GM12892 (cell line): ENCODE measurements around the gene KIF2C.

ENCODE experiments used
- DNase-seq: peaks from one replicate; pipeline ENCODE4 v3.0.0; 2011; ENCODE audit not compliant: insufficient read length
- FAIRE-seq: peaks from 2 replicates; lab custom pipeline; 2011; peaks lifted over from hg19 to GRCh38; lab: Jason Lieb, UNC
- POLR2A ChIP-seq: IDR thresholded peaks from 2 replicates; pipeline ENCODE4 v1.6.1; 2011; ENCODE audit warnings: low read depth, low read length, control low read depth
- POLR2AphosphoS5 ChIP-seq: IDR thresholded peaks from 2 replicates; pipeline ENCODE4 v1.6.1; 2011; ENCODE audit warnings: low read depth, low read length, control low read depth
- TAF1 ChIP-seq: IDR thresholded peaks from 2 replicates; pipeline ENCODE4 v1.6.1; 2011; ENCODE audit warnings: low read depth, mild to moderate bottlenecking, control low read depth, low read length, borderline replicate concordance

KIF2C gene

DNA sequence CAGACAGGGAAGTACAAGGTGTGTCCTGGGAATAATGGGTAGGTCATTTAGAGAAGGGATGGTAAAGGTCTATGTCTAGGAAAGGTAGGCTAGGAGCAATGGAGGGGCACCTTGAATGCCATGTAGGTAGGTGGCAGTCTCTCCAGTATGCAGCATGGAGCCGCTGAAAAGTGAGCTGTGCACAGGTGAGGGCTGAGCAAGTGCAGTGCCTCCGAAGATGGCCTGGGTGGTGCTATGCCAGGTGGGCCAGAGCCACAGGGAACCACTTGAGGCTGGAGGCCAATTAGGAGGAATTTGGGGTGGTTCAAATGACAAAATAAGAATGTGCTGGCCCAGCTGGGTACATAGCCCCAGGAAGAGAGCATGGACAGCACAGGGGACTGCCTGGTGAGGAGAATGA is 33.7 kb upstream of the KIF2C start:
- no peak for FAIRE-seq
- no peak for DNase-seq
- TF ChIP-seq POLR2A = no peak
- no peak for TF ChIP-seq POLR2AphosphoS5
- no peak for TF ChIP-seq TAF1

DNA sequence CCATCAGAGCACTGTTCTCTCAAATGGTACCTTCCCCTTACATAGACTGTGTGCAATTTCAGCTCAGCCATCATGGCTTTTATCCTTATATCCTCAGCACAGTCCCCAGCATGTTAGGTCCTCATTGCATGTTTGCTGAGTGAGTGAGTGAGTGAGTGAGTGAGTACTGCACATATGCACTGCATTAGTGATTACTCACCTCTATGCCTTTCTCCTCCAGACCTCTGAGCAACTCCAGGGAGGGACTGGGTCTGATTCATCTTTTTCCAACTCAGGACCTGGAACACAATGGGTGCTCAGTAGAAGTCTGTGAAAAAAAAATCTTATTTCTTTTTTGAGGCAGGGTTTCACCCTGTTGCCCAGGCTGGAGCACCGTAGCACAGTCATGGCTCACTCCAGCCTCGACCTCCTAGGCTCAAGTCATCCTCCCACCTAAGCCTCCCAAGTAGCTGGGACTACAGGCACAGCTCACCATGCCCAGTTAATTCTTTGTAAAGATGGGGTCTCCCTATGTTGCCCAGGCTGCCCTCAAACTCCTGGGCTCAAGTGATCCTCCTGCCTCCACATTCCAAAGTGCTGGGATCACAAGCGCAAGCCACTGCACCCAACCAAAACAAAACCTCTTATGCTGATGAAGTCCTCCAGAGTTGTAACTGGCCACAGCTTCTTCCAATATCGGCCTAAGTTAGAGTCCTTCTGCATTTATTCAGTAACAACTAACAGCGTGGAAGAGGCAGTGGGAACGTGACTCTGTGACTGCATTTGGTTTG is 32.3 kb upstream of the KIF2C start:
- DNase-seq = no peak
- peak; percentile 14 for FAIRE-seq
- no peak for TF ChIP-seq POLR2A
- no peak for TF ChIP-seq POLR2AphosphoS5
- no peak for TF ChIP-seq TAF1

DNA sequence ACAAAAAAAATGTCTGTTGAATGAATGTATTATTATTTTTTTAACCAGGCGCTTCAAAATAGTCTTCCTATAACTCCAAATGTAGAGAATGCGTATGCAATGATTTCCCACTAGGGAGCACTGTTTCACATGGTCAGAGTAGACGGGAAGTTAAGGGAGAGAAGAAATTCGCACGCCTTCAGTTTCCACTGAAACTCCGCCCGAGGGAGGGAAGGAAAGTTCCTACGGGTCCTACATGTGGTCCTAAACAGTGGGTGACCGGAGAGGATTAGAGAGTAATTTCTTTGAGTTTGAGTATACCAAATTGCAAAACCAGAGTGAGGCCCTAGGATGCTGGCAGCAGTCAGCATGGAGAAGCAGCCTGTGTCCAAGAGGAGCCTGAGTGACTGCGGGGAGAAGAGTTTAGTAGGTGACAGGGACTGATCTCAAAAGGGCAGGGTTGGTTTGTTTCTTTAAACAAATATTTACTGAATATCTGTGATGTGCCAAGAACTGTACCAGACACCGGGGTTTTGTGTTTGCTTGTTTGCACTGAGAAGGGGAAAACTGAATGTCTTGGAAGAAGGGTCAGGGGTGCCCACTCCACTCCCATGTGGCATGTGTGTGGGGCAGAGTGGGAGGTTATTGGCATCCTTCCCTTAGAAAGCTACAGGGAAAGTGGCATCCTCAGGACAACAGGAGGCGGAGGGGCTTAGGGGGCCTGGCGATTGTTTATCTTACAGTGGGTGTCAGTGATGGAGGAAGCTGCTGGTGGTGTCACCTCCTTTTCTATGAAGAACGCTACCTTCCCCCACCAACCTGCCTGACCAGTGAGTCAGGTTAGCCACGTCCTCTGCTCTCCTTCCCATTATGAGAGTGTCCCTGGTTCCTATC is 31.4 kb upstream of the KIF2C start:
- no peak for TF ChIP-seq POLR2A
- peak; percentile 92 for FAIRE-seq
- no peak for DNase-seq

DNA sequence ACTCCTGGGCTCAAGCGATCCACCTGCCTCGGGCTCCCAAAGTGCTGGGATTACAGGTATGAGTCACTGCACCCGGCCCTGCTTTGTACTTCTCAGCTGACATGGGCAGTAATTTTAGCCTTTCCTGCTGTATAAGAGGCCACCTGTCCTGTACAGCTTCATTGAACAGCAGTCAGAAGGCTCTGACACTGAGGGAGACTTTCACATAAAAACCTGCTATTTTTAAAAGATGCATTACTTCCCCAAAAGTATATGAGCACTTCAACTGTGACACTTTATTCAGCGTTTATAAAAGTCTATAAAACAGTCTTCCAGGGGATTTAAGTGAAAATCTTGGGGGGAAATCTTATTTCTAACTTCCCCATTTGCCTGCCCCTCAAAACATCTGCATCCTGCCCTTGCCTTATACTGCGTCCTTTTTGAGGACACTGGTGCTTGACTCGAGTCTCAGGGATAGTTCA is 26.3 kb upstream of the KIF2C start:
- TF ChIP-seq POLR2AphosphoS5 = no peak
- no peak for TF ChIP-seq POLR2A
- DNase-seq = no peak
- peak; percentile 91 for FAIRE-seq

DNA sequence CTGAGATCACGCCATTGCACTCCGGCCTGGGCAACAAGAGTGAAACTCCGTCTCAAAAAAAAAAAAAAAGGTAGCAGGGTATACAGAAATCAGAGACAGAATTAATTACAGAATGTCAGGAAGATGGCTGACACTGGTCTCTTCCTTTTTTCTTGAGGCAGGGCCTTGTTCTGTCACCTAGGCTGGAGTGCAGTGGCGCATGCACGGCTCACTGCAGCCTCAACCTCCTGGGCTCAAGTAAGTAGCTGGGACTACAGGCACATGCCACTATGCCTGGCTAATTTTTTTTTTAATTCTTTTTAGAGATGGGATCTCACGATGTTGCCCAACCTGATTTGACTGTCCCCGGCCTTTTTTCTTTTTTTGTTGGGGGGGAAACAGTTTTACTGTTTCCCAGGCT is 25.1 kb upstream of the KIF2C start:
- TF ChIP-seq POLR2A (no peak), TAF1 (no peak), POLR2AphosphoS5 (no peak)
- DNase-seq (no peak), FAIRE-seq (no peak)

DNA sequence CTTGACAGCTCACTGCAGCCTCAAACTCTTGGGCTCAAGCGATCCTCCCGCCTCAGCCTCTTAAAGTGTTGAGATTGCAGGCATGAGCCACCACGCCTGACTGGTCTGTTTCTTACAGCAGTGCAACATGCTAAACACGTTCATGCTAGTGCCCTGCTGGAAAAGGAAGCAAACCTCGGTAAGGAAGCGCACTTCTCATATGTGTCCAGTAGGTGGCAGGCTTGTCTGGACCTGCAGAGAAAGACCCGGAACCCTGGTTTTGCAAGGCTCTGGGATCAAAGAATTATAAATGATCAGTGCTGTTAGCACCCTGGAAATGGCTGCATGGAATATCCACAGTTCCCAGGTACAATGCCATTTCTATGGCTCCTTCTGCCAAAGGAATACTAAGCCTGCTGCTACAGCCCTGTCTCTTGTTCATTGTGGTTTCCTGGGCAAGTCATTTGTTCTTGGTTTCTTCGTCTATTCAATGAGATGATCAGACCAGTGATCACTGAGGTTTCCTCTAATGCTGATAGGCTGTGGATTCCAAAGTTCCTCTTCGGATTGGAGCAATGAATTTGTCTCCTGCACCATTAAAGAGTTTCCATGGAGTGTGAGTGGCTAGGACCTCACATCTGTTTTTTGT is 24.6 kb upstream of the KIF2C start:
- TF ChIP-seq POLR2A (no peak), TAF1 (no peak), POLR2AphosphoS5 (no peak)
- FAIRE-seq (peak; percentile 98), DNase-seq (peak; percentile 65)

DNA sequence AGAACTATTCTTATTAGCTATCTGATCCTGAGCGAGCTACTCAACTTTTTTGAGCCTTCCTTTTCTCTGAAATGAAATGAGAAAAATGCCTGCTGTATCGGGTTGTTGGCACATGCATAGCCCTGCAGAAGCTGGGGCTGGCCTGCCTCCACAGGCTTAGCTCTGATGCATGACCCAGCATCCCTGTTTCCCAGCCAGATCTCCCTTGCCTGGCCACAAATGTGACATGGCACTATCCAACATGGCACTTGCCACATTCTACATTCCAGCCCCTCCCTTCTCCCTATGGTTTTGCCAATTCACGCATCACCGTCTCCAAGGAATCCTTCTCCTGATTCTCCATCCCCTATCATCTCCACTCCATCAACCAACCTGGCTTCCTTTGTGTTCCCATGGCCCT is 22.5 kb upstream of the KIF2C start:
- TF ChIP-seq TAF1 = no peak
- no peak for TF ChIP-seq POLR2A
- TF ChIP-seq POLR2AphosphoS5 = no peak
- FAIRE-seq (no peak), DNase-seq (no peak)

DNA sequence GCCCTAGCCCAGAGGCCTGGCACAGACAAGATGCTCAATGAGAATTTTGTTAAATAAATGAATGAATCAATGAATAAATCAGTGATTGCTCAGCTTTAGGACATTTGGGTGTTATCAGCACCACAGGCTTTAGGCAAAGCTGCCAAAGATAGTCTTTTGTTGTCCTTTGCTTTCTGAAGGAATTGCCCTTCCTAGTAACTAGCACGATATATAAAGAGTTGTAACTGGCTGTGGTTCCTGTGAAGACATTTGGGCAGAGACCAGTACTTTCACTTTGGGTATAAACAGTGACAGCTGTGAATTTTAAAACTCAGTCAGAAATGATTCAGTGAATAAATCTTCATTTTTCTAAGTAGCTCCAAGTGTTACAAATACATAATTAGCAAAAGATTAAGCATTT is 22.0 kb upstream of the KIF2C start:
- FAIRE-seq (peak; percentile 69), DNase-seq (no peak)
- no peak for TF ChIP-seq POLR2A
- TF ChIP-seq TAF1 = no peak
- no peak for TF ChIP-seq POLR2AphosphoS5

DNA sequence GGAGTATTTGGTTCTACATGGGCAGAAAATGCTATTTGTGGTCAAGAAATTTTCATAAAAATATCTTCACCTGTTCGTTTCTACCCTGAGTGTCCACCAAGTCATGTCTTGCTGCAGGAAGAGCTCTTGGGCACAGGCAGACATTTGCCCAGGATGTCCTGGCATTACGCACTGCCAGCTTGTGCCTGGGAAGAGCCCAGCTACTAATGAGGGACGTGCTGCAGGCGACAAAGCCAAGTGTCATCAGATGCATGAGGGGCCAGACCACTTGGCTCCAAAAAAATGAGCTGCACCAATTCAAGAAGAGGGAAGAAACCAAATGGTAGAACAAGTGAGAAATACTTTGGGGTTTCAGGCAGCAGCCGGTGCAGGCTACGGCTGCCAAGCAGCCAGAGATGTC is 21.5 kb upstream of the KIF2C start:
- no peak for FAIRE-seq
- no peak for DNase-seq
- TF ChIP-seq TAF1 = no peak
- no peak for TF ChIP-seq POLR2AphosphoS5
- no peak for TF ChIP-seq POLR2A

DNA sequence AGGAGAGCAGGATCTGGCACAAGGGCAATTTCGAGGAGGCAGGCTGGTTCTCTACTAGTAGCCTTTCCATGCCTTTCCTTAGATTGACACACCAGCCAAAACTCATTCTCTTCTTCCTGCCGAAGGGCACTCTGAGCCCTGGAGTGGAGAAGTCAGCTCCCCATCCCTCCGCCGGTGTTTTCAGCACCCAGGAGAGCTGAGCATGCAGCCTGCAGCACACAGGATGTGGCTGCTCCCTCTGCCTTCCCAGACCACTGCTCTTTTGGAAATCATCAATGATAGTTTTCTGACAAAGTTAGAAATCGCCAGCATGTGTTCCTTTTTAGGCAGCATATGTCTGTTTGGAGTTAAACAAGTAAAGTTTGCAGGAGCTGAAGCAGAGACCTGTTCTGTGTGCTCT is 20.3 kb upstream of the KIF2C start:
- no peak for TF ChIP-seq POLR2A
- TF ChIP-seq POLR2AphosphoS5 = no peak
- TF ChIP-seq TAF1 = no peak
- no peak for DNase-seq
- no peak for FAIRE-seq

DNA sequence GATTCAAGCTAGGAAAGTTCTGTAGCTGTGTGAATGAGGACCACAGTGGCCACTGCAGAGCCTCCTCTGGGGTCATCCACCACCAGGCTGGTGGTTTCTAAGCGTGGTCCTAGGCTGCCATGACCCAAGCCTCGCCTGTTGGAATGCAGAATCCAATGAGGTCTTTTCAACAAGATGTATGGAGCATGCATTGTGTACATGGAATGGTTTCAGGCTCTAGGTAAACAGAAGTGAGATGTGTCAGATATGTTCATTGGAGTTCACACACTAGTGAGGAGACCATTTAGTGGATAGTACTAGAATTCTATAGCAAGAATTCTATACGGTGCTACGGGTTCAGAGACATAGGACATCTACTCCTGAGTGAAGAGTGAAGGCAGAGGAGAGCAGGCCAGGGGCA is 19.4 kb upstream of the KIF2C start:
- TF ChIP-seq POLR2A (no peak), TAF1 (no peak), POLR2AphosphoS5 (no peak)
- DNase-seq (no peak), FAIRE-seq (peak; percentile 24)
